Measurements from ENCODE around the gene FDXR. TPM values are rescaled to one million over a fixed set of nuclear protein-coding genes. Genes with fewer than 3 reads are reported as not detected.

FDXR gene
- total RNA-seq, 2 donors from 2014 or later: 4.1 to 7.9 TPM

GRCh38 chr17:74882517-74883240, 9.9 kb upstream of the FDXR start:
- no peaks in the 10 kb centered on the region for H3K9me3 ChIP-seq
- H3K4me3 ChIP-seq: no peak overlapping the region
- TF ChIP-seq CTCF (IDR thresholded peaks at IDR 0.05): no peak
- H3K4me1 ChIP-seq: peaks cover 0 to 11% of the 10 kb centered on the region in 2 donors
- H3K27me3 ChIP-seq: no peaks in the 10 kb centered on the region
- H3K27ac ChIP-seq: no peak overlapping the region
- DNase-seq (ENCODE audit: low spot score): no peak
- H3K36me3 ChIP-seq: no peaks in the 10 kb centered on the region

DNA sequence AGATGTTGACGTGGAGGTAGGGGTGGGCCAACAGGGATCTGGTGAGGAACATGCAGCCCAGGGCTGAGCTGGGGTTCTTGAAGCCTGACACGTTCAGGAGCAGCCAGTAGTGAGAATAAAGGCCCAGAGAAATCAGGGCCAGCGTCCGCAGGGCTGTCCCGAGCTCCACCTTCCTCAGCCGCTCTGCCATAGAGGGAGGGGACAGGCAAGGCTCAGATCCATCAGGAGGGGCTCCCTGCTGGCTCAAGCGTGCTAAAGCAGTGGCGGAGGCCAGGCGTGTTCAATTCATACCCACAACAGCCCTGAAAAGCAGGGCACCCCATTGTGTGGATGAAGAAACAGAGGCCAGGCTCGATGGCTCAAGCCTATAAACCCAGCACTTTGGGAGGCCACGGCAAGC, 8.3 kb upstream of the FDXR start:
- no peak for TF ChIP-seq CTCF (IDR thresholded peaks at IDR 0.05)
- Histone ChIP-seq H3K27me3 (no peaks in the 10 kb centered on the region), H3K4me1 (peaks cover 0 to 19% of the 10 kb centered on the region in 2 donors), H3K9me3 (no peaks in the 10 kb centered on the region), H3K4me3 (no peak overlapping the region), H3K36me3 (no peaks in the 10 kb centered on the region), H3K27ac (no peak overlapping the region)
- DNase-seq (ENCODE audit: low spot score): no peak

DNA sequence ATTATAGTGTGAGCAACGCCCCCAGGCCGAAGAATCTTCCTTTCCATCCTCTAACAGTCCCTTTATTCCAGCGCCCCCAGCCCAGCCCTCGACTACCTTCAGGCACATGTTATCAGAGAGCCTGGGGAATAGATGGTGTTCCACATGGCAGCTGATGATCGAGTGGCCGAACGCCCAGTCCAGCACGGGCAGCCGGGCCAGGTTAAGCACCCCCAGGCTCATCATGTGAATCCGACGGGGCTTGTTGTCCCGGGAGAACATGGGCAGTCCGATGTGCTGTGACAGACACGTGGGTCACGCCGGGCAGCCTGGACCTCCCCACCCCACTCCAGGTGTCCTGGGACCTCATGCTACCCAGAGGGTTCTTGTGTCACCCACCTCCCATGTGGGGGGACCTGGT, 6.5 kb upstream of the FDXR start:
- Histone ChIP-seq H3K4me1 (peaks cover 0 to 19% of the 10 kb centered on the region in 2 donors), H3K27me3 (no peaks in the 10 kb centered on the region), H3K27ac (no peak overlapping the region), H3K9me3 (no peaks in the 10 kb centered on the region), H3K36me3 (no peaks in the 10 kb centered on the region), H3K4me3 (no peak overlapping the region)
- no peak for DNase-seq (ENCODE audit: low spot score)
- TF ChIP-seq CTCF (IDR thresholded peaks at IDR 0.05): no peak

DNA sequence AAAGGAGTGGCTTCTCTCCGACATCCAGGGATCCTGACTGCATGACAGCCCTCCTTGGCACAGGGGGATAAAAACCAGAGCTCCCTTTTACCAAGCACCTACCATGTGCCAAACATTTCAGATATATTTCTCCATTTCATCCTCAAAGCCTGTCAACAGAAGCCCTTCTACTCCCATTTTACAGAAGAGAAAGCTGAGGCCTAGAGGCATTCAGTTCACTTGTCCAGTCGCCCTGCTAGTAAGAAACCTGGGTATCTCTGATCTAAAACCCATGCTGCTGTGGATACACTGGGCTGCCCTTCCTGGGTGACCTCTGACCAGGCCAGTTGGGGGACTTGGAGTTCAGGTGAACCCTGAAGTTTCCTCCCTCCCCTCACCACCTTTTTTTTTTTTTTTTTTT, 5.9 kb upstream of the FDXR start:
- Histone ChIP-seq H3K4me3 (no peak overlapping the region), H3K27ac (no peak overlapping the region), H3K9me3 (no peaks in the 10 kb centered on the region), H3K27me3 (no peaks in the 10 kb centered on the region), H3K36me3 (no peaks in the 10 kb centered on the region), H3K4me1 (peaks cover 0 to 26% of the 10 kb centered on the region in 2 donors)
- DNase-seq (ENCODE audit: low spot score): no peak
- no peak for TF ChIP-seq CTCF (IDR thresholded peaks at IDR 0.05)

DNA sequence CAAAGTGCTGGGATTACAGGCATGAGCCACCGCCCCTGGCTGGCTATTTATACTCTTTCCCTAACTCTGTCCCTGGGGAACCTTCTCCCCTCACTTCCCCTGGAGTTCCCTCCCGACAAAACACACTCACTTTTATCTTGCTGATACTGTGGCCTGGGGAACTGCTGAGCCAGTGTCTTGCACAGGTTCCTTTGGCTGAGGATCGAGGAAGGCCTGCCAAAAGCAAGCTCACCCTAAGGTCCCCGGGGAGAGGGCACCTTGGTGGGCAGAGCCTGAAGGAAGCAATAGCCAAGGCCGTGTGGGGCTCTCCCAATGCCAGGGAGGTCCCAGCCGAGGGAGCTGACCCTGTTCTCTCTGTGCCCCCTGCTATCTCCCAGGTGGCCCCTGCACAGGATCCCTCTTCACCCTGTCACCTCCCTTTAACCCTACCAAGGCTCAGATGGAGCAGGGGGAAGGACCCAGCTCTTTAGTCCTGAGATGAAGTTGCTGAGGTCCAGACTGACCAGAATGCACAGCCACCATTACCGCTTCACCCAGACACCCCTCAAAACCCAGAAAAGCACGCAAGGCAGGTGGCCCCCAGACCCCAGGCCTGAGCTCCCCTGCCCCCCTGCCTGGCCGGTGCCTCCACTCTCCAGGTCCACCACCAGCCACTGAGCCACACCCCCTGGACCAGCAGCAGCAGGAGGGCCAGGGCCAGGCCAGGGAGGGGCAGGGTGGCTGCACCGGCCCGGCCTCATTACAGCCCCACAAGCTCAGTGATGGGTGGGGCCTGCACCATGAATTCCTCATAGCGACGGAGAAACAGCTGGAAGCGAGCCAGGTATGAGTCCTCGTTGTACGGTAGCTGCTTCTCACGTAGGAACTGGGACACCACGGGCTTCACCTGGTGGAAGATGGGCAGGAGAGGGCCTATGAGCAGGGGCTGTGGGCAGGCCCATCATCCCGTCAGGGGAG, 5.1 kb upstream of the FDXR start:
- H3K27ac ChIP-seq: no peak overlapping the region
- no peak overlapping the region for H3K4me3 ChIP-seq
- TF ChIP-seq CTCF (IDR thresholded peaks at IDR 0.05): no peak
- no peaks in the 10 kb centered on the region for H3K27me3 ChIP-seq
- H3K4me1 ChIP-seq: peaks cover 0 to 27% of the 10 kb centered on the region in 2 donors
- H3K36me3 ChIP-seq: no peaks in the 10 kb centered on the region
- no peaks in the 10 kb centered on the region for H3K9me3 ChIP-seq
- no peak for DNase-seq (ENCODE audit: low spot score)
